Measurements from ENCODE around the gene MAD2L2.

The MAD2L2 gene

DNA sequence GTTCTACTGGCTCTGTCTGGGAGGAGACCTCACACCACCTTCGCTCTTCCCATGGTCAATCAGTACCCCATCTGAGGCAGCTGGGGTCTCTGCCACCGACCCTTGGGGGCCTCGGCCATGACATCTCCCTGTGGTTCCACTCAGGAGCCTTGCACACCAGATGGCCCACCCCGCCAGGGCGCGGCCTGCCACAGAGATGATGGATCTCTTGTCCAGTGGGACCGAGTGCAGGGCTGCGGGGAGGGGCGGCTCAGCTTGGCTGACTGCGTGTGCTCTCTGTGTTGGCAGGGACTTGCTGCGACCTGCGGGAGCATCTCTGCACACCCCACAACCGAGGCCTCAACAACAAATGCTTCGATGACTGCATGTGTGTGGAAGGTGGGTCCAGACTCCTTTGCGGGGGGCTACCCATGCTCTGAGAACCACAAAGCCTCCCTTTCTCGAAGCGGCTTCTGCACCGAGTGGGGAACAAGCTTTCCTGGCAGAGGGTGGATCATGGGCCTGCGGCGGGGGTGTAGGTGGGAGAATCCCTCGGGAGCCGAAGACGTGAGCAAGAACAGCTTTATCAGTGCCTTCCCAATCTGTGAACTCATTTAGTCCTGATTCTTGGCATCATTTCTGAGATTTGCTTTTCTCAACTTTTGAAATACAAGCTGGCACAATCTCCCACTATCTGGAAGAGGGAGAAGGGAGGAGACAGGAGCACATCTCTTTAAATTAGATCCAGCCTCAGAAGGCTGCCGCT, 34.1 kb upstream of the MAD2L2 start:
- no peaks in the 10 kb centered on the region for H3F3A ChIP-seq (ENCODE audit: insufficient read depth, low read length)
- no peak overlapping the region for H3K4me3 ChIP-seq (ENCODE audit: low read depth, low read length, poor library complexity, severe bottlenecking)
- no peaks in the 10 kb centered on the region for H4K20me1 ChIP-seq (ENCODE audit: insufficient read depth, low read length)
- no peak for TF ChIP-seq EZH2 (IDR thresholded peaks at IDR 0.05; ENCODE audit: borderline replicate concordance, low read length)
- H3K4me2 ChIP-seq (ENCODE audit: low read length): no peak overlapping the region
- H3K9me2 ChIP-seq (ENCODE audit: low read depth, low read length): no peaks in the 10 kb centered on the region
- H3K27ac ChIP-seq (ENCODE audit: low read depth, low read length, poor library complexity, severe bottlenecking): no peak overlapping the region
- H3K4me1 ChIP-seq (ENCODE audit: insufficient read depth, low read length, severe bottlenecking): peaks cover 12% of the 10 kb centered on the region
- H3K79me2 ChIP-seq (ENCODE audit: insufficient read depth, low read length): no peaks in the 10 kb centered on the region
- no peak overlapping the region for H3K9ac ChIP-seq (ENCODE audit: low read length)
- no peak overlapping the region for H2AFZ ChIP-seq (ENCODE audit: low read length)
- H3K9me3 ChIP-seq (ENCODE audit: low read length): no peaks in the 10 kb centered on the region
- no peaks in the 10 kb centered on the region for H3K36me3 ChIP-seq (ENCODE audit: insufficient read depth, low read length)
- no peaks in the 10 kb centered on the region for H3K27me3 ChIP-seq (ENCODE audit: insufficient read depth, low read length)

DNA sequence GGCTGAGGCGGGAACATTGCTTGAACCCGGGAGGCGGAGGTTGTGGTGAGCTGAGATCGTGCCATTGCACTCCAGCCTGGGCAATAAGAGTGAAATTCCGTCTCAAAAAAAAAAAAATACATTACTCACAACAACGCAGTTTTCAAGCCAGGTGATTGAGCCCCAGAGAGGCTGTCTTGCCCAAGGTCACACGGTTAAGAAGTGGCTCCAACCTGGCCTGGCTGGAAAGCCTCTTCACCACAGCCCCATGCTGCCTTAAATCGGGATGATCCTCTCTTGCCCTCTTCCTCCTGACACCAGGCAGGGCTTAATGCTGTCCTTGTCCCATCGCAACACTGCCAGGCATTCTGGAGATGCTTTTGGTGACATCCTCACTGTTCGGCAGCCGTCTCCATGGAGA, 32.1 kb upstream of the MAD2L2 start:
- Histone ChIP-seq H3K27me3 (ENCODE audit: insufficient read depth, low read length) (peaks cover 5% of the 10 kb centered on the region; the same call in 1 of the 2 replicates), H3K9me3 (ENCODE audit: low read length) (no peaks in the 10 kb centered on the region), H3K27ac (ENCODE audit: low read depth, low read length, poor library complexity, severe bottlenecking) (no peak overlapping the region), H3K9ac (ENCODE audit: low read length) (no peak overlapping the region), H3K9me2 (ENCODE audit: low read depth, low read length) (no peaks in the 10 kb centered on the region), H3K4me1 (ENCODE audit: insufficient read depth, low read length, severe bottlenecking) (no peaks in the 10 kb centered on the region), H4K20me1 (ENCODE audit: insufficient read depth, low read length) (no peaks in the 10 kb centered on the region), H3K36me3 (ENCODE audit: insufficient read depth, low read length) (no peaks in the 10 kb centered on the region), H2AFZ (ENCODE audit: low read length) (no peak overlapping the region), H3K79me2 (ENCODE audit: insufficient read depth, low read length) (no peaks in the 10 kb centered on the region), H3K4me2 (ENCODE audit: low read length) (no peak overlapping the region), H3F3A (ENCODE audit: insufficient read depth, low read length) (no peaks in the 10 kb centered on the region), H3K4me3 (ENCODE audit: low read depth, low read length, poor library complexity, severe bottlenecking) (no peak overlapping the region)
- TF ChIP-seq EZH2 (IDR thresholded peaks at IDR 0.05; ENCODE audit: borderline replicate concordance, low read length): no peak
- TF ChIP-seq, protein P1, sequence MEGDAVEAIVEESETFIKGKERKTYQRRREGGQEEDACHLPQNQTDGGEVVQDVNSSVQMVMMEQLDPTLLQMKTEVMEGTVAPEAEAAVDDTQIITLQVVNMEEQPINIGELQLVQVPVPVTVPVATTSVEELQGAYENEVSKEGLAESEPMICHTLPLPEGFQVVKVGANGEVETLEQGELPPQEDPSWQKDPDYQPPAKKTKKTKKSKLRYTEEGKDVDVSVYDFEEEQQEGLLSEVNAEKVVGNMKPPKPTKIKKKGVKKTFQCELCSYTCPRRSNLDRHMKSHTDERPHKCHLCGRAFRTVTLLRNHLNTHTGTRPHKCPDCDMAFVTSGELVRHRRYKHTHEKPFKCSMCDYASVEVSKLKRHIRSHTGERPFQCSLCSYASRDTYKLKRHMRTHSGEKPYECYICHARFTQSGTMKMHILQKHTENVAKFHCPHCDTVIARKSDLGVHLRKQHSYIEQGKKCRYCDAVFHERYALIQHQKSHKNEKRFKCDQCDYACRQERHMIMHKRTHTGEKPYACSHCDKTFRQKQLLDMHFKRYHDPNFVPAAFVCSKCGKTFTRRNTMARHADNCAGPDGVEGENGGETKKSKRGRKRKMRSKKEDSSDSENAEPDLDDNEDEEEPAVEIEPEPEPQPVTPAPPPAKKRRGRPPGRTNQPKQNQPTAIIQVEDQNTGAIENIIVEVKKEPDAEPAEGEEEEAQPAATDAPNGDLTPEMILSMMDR (IDR thresholded peaks at IDR 0.05; ENCODE audit: low read length): no peak

DNA sequence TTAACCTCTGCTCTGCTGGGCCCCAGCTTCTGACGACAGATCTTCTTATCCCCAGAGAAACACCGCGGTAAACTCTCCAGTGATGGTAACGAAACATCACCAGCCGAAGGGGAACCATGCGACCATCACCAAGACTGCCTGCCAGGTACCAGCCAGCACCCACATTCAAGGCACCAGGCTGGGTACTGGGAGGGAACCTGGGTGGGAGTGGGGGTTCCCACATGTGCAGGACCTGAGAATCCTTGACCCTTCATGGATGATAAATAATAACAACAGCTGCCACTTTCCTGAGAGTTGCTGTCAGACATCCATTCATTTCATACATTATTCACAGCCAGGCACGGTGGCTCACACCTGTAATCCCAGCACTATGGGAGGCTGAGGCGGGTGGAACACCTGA, 31.3 kb upstream of the MAD2L2 start:
- Histone ChIP-seq H3K79me2 (ENCODE audit: insufficient read depth, low read length) (no peaks in the 10 kb centered on the region), H3K4me2 (ENCODE audit: low read length) (no peak overlapping the region), H3K36me3 (ENCODE audit: insufficient read depth, low read length) (no peaks in the 10 kb centered on the region), H3K4me3 (ENCODE audit: low read depth, low read length, poor library complexity, severe bottlenecking) (no peak overlapping the region), H3F3A (ENCODE audit: insufficient read depth, low read length) (no peaks in the 10 kb centered on the region), H3K27me3 (ENCODE audit: insufficient read depth, low read length) (peaks cover 5% of the 10 kb centered on the region; the same call in 1 of the 2 replicates), H3K9me2 (ENCODE audit: low read depth, low read length) (no peaks in the 10 kb centered on the region), H3K9me3 (ENCODE audit: low read length) (no peaks in the 10 kb centered on the region), H2AFZ (ENCODE audit: low read length) (no peak overlapping the region), H3K27ac (ENCODE audit: low read depth, low read length, poor library complexity, severe bottlenecking) (no peak overlapping the region), H3K9ac (ENCODE audit: low read length) (no peak overlapping the region), H3K4me1 (ENCODE audit: insufficient read depth, low read length, severe bottlenecking) (no peaks in the 10 kb centered on the region), H4K20me1 (ENCODE audit: insufficient read depth, low read length) (no peaks in the 10 kb centered on the region)
- TF ChIP-seq, protein P1 (IDR thresholded peaks at IDR 0.05; ENCODE audit: low read length): no peak
- TF ChIP-seq EZH2 (IDR thresholded peaks at IDR 0.05; ENCODE audit: borderline replicate concordance, low read length): no peak

GRCh38 chr1:11711490-11711889, 30.5 kb upstream of the MAD2L2 start:
- H3K79me2 ChIP-seq (ENCODE audit: insufficient read depth, low read length): no peaks in the 10 kb centered on the region
- H3K4me1 ChIP-seq (ENCODE audit: insufficient read depth, low read length, severe bottlenecking): no peaks in the 10 kb centered on the region
- no peak for TF ChIP-seq EZH2 (IDR thresholded peaks at IDR 0.05; ENCODE audit: borderline replicate concordance, low read length)
- TF ChIP-seq, protein P1 (IDR thresholded peaks at IDR 0.05; ENCODE audit: low read length): no peak
- no peaks in the 10 kb centered on the region for H3K9me2 ChIP-seq (ENCODE audit: low read depth, low read length)
- no peaks in the 10 kb centered on the region for H4K20me1 ChIP-seq (ENCODE audit: insufficient read depth, low read length)
- H3K9ac ChIP-seq (ENCODE audit: low read length): no peak overlapping the region
- no peaks in the 10 kb centered on the region for H3K9me3 ChIP-seq (ENCODE audit: low read length)
- no peaks in the 10 kb centered on the region for H3K36me3 ChIP-seq (ENCODE audit: insufficient read depth, low read length)
- no peaks in the 10 kb centered on the region for H3F3A ChIP-seq (ENCODE audit: insufficient read depth, low read length)
- no peak overlapping the region for H3K27ac ChIP-seq (ENCODE audit: low read depth, low read length, poor library complexity, severe bottlenecking)
- H3K27me3 ChIP-seq (ENCODE audit: insufficient read depth, low read length): peaks cover 5% of the 10 kb centered on the region; the same call in 1 of the 2 replicates
- H2AFZ ChIP-seq (ENCODE audit: low read length): no peak overlapping the region
- no peak overlapping the region for H3K4me2 ChIP-seq (ENCODE audit: low read length)
- no peak overlapping the region for H3K4me3 ChIP-seq (ENCODE audit: low read depth, low read length, poor library complexity, severe bottlenecking)

Measured in OCI-LY1 (cell line).